Measurements from ENCODE around the gene SPINK6.

SPINK6 gene

DNA sequence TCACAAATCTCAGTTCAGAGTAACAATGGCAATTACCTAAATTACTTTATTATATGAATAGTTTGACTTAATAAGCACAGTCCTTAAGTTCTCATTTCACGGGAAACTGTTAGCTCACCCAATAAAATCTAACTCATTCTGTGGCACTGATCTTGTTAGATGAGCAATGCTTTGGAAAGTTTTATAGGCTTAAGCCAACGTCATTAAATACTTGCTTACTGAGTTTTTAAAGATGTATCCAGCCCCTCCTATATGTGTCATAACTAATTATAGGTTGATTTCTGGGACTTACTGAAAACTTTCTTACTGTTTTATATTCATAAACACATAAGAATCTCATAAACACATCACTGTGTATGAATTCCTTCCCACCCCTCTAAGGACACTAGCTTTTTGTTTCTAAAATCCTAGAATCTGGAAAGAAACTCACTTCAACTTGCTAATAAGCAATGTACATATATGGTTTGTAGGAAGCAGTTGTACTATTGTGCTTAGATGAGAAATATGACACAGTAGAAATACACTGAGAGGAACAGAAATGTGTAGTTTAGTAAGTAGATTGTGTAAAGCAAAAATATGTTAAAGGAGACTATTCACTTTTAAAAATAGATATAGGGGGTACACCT, 21.4 kb downstream of the SPINK6 start:
- no peak for DNase-seq (ENCODE audit: low read depth in 2 of 2)

DNA sequence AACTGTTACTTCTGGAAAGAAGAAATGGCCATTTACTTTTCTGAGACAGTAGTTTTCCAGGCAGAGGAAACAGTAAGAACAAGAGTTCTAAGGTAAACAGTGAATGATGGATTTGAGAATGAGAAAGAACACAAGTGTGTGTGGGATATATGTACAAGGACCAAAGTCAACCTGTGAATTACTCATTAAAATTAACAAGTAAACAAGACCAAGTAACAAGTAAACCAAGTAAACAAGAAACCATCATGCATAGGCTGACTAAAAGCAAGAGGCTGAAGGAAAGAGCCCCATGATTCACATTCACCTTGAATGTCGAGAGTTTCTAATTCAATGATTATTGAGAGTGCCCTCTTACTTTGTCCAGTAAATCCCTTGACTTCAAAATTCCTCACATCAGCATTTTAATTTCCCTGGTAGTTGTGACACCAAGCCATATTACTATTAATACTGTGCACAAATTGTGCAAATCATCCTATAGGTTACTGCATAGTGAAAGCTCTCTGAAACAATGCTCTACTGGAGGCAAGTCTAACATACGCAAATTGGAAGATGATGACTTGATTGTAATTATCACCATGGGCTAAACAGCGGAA, 25.6 kb downstream of the SPINK6 start:
- no peak for DNase-seq (ENCODE audit: low read depth in 2 of 2)

DNA sequence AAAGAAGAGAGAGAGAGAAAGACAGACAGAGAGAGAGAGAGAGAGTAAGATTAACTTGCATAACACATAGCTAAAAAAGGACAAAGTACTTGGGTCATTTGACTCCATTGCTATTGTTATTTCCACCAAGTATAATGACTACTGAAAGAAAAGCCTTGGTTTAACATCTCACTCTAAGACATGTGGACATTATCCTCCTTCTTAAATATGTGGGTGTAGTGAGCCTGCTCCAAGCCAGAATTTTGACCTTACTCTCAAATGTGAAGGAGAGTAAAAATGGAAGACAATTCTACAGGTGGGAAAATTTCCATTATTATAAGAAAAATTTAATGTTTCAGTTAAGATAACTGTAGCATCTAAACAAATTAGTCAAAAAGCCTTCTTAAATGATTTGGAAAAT, 27.0 kb downstream of the SPINK6 start:
- DNase-seq (ENCODE audit: low read depth in 2 of 2) = no peak

DNA sequence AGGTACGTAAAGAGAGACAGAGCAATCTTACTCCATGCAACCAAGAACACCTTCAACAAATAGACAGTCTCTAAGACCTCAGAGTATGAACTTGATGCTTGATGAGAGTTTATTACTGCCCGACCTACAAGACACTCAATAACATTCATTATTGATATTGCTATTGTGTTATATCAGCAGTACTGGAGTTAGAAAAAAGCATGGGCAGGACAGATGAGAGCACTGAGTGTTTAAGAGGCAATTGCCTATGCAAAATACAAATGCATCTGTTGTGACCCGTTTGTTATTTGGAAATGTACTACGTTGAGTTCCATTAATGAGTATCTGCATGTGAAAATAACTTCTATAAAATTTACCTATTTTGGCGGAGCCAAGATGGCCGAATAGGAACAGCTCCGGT, 27.4 kb downstream of the SPINK6 start:
- no peak for DNase-seq (ENCODE audit: low read depth in 2 of 2)

DNA sequence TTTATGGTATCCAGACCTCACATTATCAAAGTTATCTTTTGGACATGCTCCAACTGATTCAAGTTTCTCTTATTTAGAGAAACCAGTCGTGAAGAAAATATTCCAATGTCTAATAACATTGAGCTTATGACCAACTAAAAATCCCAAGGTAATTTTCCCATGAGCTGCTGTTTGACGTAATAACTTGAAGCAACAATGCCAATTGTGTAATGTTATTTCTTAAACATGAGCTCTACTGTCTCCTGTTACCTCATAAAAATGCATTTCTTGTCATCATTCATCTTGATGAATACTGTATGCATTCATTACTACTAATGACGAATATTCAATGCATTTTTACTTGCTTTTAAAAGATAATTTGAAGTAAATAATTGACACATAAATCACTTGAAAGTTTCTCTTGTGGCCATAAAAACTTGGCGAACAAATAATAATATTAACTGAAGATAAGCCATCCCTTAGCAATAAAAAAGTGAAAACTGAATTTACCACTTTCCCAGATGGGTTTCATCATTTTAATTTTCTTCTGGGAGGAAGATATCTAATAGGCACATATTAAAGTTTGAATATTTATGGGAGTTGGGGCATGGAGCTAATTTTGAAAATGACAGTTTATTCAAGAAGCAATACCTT, 35.1 kb downstream of the SPINK6 start:
- DNase-seq (ENCODE audit: low read depth in 2 of 2) = no peak

DNA sequence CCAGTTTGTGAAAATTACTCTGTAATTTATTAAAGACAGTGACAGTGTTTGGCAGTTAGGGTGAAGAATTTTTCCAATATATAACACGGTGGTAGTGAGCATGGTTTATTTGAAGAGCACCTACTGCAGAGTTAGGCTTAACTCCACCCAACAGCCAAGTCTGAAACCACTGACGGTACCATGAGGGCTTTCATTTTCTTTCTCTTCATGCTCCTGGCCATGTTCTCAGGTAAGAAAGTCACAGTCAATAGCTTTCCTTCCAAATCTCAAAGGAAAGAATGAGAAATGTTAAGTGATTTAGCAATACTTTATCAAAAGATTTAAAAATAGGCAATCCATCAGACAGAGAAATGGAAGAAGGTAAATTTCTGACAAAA, 35.6 kb downstream of the SPINK6 start, which contains the start of gene MARCOL:
Gene MARCOL, plus strand, starts transcription at position 108 of the 377 bp plus-strand sequence. Its CDS starts 73 bp downstream, at position 181.
- DNase-seq (ENCODE audit: low read depth in 2 of 2) = no peak

DNA sequence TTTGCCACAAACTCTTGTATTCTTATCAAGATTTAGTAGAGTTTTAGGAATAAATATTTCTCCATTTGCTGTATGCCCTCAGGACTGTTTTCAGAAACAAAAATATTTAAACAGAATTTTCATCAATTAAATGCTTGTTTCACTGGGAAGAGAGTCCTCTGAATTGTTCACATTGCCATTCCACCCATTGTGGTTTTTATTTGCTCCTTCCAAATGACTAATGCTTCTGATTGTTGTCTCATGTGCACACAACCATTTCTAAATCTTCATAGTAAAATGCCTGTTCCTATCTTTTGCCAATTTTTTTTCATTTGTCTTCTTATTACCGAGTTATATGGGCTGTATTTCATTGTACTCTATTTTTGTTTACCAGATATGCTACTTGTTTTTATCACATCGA, 46.1 kb downstream of the SPINK6 start:
- DNase-seq (ENCODE audit: low read depth in 2 of 2) = no peak

DNA sequence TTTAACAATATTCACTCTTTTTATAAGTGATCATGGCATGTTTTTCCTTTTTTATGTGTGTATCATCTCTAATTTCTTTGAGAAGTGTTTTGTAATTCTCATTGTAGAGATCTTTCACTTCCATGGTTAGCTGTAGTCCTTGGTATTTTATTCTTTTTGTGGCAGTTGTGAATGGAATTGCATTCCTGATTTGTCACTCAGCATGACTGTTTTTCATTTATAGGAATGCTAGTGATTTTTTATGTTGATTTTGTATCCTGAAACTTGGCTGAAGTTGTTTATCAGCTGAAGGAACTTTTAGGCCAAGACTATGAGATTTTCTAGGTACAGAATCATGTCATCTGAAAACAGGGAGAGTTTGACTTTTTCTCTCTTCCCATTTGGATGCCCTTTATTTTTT, 52.6 kb downstream of the SPINK6 start:
- DNase-seq (ENCODE audit: low read depth in 2 of 2) = no peak

DNA sequence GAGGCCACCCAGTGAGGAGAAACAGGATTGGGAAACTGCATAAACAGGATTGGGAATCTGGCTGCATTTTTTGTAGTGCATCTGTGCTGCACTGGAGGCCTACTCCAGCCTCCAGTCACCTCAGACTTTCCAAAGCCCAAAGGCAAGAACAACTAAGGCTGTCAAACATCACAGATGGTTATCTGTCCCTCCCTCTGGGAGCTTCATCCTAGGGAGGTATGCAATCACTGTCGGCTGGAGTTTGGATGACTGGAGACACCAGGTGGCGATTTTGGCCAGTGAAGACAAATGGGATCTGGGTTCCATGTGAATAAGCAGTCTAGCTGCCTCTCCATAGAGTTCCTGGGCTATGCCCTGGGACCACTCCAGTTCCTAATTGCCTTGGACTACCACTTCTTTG, 56.4 kb downstream of the SPINK6 start:
- DNase-seq (ENCODE audit: low read depth in 2 of 2) = no peak

DNA sequence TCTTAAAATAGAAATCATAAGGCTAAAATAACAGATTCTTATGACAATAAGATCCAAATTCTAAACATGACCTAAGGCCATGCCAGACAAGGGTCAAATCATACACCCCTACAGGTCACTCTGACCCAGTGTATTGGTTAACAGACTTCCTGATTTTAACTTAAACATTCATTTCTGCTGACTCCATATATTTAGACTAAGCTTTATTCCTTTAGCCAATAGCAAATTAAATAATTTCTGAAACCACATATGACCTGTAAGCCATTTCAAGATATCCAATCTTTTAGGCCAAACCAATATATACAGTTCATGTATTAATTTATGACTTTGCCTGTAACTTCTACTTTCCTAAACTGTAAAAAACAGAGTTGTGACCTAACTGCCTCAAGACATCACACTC, 58.4 kb downstream of the SPINK6 start:
- DNase-seq (ENCODE audit: low read depth in 2 of 2) = no peak

Data from stimulated activated CD8-positive, alpha-beta memory T cell treated with anti-CD3 and anti-CD28 coated beads, Interleukin-2, amount 100 ng/mL, for 1 hour (primary cell).